NCI-H2171 treated with DMSO at 0.1 percent for 48 hours (cell line): ENCODE results near the gene TTC33.
"Not testable (repeated sequence)": the region's sequence is repeated elsewhere in the genome, so short reads cannot be mapped to it uniquely, and the experiment has no call there.

Source experiments
- DNase-seq: peaks from one replicate; lab custom pipeline; 2025; lab: John Stamatoyannopoulos, UW

TTC33 gene

DNA sequence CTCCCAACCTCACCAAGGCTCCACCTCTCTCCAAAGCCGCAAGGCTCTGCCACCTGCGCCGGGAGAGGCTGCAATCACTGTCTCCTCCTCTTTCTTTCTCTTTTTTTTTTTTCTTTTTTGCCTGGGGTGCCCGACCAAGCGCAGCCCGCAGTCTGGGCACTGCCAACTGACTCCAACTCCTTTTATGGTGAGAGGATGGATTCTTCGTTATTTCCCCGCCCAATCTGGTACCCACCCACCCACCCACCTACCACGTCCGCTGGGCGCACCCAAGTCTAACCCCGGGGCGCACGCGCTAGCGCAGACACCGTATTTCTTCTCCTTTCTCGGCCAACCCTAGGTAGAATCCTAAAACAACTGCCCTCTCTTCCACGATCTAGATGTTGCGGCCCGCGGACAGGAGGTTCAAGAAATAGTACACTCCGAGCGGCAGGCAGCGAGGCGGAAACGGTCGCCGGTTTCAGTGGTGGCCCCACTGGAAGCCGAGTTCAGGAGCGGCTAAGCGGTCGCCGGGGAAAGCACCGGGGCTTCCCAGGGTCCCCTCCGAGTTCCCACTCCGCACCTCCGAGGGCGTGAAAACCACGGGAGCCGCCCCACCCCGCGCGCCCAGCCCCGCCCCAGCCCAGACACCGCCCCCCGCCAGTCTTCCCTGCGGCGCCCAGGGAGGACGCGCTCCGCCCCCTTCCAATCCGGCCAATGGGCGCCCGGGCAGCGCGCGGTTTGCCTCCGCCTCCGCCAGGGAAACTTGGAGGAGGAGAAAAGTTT lies 76.4 kb downstream of the TTC33 start:
- peak; percentile 95 for DNase-seq

DNA sequence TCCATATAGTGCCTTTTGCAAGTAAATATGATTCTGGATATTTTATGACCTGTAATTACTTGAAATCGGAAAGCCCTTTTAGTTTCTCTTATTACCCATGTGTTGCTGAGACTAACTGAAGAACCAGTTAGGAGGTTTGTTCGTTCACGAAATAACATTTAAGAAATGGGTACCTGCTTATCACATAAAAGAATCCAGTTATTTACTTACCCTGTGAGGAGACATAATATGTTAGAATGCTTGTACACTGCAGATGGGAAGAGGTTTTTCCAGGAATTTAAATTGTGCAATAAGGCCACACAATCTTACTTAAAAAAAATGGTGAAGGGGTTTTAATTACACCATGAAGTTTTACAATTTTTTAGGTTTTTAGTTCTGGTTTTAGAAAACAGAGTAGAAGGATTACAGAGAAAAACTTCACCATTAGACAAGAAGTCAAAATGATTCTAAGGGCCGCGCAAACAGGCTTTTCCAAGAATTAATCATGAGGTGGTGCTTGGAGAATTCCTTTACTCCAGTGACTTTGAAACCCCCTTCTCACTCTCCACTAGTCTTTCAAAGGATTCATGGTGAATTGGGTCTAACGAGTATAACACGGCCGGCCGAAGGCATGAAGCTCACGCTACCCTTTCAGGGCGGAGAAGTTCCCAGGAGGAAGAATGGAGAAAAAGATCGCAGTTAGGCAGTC lies 77.2 kb downstream of the TTC33 start:
- peak; percentile 28 for DNase-seq

DNA sequence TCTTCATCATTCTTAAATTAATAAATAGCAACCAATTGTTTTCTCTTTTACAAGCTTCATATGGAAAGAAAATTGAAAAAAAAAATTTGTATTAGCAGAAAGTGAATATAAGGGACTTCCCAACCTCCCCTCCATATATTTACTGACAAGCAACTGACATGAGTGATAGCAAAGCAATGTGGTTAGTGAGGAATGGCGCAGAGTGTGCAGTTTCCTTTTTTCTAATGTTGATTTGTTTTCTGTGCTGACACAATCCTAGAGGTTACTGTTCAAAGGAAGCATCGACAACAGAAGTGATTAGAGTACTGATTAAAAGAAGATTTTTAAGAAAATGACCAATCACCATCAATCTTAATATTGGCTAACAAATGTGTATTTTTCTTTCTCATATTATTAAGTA lies 77.7 kb downstream of the TTC33 start:
- no peak for DNase-seq

GRCh38 chr5:40677456-40677855 lies 78.3 kb downstream of the TTC33 start:
- no peak for DNase-seq

DNA sequence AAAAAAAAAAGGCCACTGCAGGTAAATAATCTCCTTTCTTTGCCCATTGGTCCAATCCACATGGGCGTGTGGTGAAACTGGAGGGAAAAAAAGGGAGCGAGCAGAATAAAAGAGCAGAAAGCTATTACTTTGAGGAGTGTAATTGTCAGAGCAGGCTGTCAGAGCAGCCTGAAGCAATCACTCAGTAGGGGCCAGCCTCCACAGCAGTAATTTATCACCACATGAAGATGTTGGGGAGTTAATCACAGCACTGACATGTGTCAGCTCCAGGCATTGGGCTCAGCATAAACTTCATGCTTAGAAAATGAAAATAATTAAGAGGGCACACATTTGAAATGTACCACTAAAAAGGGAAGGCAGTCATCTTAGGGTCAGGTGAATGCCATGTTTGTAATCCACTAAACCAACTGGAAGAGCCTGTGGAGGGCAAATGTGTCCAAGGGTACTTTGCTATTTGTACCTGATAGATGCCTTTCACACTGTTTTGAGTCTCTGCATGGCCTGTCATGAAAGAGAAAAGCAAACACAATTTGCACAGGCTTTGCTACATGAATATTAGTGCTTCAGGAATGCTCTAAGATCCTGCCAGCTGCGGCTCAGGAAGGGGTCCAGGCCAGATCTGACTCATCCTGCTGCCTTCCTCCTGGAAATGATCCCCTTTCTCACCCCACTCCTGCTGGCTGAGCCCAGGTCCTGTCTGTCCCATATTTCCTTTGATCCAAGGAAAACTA lies 79.0 kb downstream of the TTC33 start:
- DNase-seq = no peak

DNA sequence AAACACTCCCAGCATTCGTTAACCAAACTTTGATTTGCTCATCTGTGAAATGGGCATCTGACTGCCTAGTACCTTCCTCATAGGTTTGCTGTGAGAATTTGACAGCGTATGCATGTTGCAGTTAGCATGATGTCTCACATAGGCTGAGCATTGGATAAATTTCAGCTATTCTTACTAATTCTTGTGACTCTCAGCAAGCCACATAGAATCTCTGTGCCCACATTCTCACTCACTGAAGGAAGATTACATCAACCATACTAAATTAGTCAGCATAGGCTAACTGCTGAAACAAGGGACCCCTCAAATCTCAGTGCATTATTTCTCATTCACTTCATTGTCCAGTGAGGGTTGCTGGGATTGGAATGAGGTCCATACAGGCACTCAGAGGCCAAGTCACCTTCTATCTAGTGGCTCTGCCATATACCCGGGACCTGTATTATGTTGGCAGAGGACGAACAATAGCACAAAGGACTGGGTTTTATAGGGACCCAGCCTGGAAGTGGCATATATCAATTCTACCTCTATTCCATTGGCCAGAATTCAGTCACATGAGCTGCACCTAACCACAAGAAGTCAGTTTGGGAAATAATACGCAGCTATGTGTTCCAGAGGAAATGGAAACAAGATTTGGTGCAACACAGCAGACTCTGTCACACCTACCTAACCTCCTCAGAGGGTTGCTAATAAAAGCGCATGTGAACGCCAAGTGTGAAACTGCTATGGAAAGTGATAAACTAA lies 80.2 kb downstream of the TTC33 start:
- DNase-seq = no peak

DNA sequence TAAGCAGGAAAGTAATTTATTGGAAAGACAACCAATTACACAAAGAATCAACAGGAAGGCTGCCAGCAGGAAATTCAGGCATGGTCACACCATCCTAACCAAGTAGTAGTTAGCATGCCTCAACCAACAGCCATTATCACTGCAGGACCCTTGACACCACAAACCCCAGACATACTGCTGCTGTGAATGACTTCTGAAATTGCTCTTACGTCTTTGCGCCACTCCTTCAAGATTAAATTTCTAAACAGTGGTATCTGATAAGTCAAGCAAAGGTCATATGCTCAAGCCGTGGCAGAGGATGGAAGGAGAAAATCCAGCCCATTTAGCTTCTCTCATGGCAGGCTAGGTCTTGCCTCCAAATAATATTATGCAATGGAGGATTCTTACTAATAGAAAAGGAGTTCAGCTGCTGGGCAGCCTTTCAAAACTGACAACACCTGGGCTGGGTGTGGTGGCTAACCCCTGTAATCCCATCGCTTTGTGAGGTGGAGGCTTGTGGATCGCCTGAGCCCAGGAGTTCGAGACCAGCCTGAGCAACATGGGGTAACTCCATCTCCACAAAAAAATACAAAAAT lies 81.0 kb downstream of the TTC33 start:
- DNase-seq = no peak

GRCh38 chr5:40672425-40672824 lies 83.3 kb downstream of the TTC33 start:
- no peak for DNase-seq

- no peak for DNase-seq
Measured at GRCh38 chr5:40669606-40670390, 86.0 kb downstream of the TTC33 start.

- DNase-seq = no peak
Measured at GRCh38 chr5:40667161-40667663, 88.5 kb downstream of the TTC33 start.

DNA sequence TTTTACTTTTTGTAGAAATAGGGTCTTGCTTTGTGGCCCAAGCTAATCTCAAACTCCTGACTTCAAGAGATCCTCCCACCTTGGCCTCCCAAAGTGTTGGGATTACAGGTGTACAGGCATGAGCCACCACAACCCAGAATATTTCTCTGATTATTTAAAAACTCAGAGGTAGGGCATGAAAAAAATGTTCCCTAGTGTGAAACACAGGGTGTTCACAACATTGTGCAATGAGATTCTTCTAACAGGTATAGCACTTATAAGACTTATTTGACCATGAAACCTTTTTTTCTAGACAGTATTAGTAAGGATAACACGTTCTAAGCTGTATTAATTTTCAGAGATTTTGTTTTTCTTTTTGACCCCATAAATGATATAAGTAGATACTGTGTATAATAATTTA lies 89.1 kb downstream of the TTC33 start:
- no peak for DNase-seq

DNA sequence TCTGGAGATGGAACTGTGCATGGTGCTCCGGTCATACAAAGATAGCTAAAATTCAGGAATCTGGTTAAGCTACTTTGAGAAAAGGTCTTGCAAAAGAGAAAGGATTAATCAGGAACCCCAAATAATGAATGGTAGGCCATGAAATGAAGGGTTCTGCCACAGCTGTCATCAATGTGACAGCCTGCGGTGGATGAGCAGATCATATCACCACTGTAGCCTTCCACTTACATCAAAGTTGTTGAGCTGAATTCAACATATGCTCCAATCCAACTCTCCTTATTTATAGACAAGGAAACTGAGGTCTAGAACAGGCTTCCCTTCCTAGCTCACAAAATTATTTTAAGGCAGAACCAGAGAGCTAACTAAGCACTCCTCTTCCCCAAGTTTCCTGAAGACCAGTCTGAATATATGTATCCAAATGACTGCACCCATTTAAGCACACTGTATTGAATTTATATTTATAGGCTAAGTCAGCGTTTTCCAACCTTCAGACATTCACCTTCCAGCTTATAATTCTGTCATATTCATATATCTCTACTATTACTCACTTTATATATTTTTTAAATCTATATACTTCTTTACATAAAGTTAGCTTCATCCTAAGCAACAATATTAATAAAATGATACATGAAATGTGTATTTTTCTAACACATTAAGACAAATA lies 90.0 kb downstream of the TTC33 start:
- no peak for DNase-seq

DNA sequence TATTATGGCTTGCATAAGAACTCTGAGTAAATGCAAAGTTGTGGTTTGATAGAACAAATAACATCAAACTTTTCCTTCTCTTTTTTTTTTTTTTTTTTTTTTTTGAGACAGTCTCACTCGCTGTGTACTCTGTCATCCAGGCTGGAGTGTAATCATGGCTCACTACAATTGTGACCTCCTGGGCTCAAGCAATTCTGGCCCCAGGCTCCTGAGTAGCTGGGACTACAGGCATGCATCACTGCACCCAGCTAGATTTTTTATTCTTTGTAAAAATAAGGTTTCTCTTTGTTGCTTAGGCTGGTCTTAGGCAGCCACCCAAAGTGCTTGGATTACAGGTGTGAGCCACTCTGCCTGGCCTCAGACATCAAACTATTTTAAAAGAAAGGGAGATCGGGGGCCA lies 95.0 kb downstream of the TTC33 start:
- DNase-seq = no peak

DNA sequence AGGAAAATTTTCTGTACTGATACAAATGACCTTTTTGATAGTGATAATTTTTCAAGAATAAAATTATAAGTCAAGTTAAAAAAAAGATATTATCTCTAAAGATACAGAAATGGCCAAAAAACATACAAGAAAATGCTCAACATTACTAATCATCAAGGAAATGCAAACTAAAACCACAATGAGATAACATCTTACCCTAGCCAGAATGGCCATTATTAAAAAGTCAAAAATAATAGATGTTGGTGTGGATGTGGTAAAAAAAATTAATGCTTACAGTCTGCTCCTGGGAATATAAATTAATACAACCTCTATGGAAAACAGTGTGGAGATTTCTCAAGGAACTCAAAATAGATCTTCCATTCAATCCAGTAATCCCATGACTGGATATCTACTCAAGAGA lies 99.0 kb downstream of the TTC33 start:
- no peak for DNase-seq

- DNase-seq = not testable (repeated sequence)
Measured at GRCh38 chr5:40656091-40656490, 99.7 kb downstream of the TTC33 start.

- DNase-seq = no peak
Measured at GRCh38 chr5:40655138-40655537, 100.6 kb downstream of the TTC33 start.

- no peak for DNase-seq
Measured at GRCh38 chr5:40654377-40654991, 101.3 kb downstream of the TTC33 start.

GRCh38 chr5:40653221-40654022 lies 102.3 kb downstream of the TTC33 start:
- no peak for DNase-seq
